ENCODE measurements around the gene SUN5.

DNA sequence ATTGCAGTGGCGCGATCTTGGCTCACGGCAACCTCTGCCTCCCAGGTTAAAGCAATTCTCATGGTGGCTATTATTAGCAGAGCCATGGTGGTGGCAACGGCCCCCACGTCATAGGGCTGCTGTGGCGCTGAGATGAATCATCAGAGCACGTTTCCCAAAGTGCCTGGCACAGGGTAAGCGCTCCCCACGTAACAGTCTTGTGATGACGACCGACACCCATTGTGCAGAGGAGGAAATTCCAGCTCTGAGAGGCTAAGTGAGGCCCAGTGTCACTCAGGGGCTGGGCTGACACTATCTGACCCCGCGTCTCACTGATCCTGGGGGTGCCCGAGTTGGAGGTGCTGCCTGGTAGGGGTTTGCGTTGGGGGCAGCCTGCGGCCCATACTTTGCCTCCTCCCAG lies 16.2 kb downstream of the SUN5 start:
- TF ChIP-seq, protein P1, sequence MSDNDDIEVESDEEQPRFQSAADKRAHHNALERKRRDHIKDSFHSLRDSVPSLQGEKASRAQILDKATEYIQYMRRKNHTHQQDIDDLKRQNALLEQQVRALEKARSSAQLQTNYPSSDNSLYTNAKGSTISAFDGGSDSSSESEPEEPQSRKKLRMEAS (CRISPR knock-in tag; IDR thresholded peaks at IDR 0.05), result no peak
- no peak for TF ChIP-seq CTCF (IDR thresholded peaks at IDR 0.05)
